Suprapubic skin (tissue), 4 donors: Measurements from ENCODE around the gene PAK2. TPM values are rescaled to one million over a fixed set of nuclear protein-coding genes. Genes with fewer than 3 reads are reported as not detected.
A peak's percentile ranks its signal among the peaks of the same experiment; 100 is the strongest.
"Not testable (repeated sequence)": the region's sequence is repeated elsewhere in the genome, so short reads cannot be mapped to it uniquely, and the experiment has no call there.

Source experiments
- DNase-seq, 2 donors: peaks; one replicate each; pipeline ENCODE4 v3.0.0-alpha.2; 2019; ENCODE audit warnings: low spot score in 2 of 2
- H3K27ac ChIP-seq: fragments of 200-600 bp; sonication (generic); one replicate; pipeline ENCODE4 v1.5.1; 2019
- H3K27me3 ChIP-seq: fragments of 200-600 bp; sonication (generic); one replicate; pipeline ENCODE4 v1.5.1; 2019
- H3K36me3 ChIP-seq: fragments of 200-600 bp; sonication (generic); one replicate; pipeline ENCODE4 v1.5.1; 2019
- H3K4me1 ChIP-seq: fragments of 200-600 bp; sonication (generic); one replicate; pipeline ENCODE4 v1.5.1; 2019
- H3K4me3 ChIP-seq: fragments of 200-600 bp; sonication (generic); one replicate; pipeline ENCODE4 v1.5.1; 2019; ENCODE audit warnings: mild to moderate bottlenecking
- H3K9me3 ChIP-seq: fragments of 200-600 bp; sonication (generic); one replicate; pipeline ENCODE4 v1.5.1; 2019
- EP300 ChIP-seq: sonication (generic); formaldehyde crosslinking; IDR thresholded peaks from one replicate; pipeline ENCODE4 v1.6.1; 2017; ENCODE audit warnings: antibody characterized with exemption
- POLR2A ChIP-seq, 2 donors: fragments of 450-650 bp; IDR thresholded peaks; one replicate each; pipeline ENCODE4 v1.6.1; 2017; ENCODE audit warnings: antibody characterized with exemption in 2 of 2, mild to moderate bottlenecking in 2 of 2, moderate library complexity in 2 of 2
- POLR2AphosphoS5 ChIP-seq, 3 donors: sonication (generic); formaldehyde crosslinking; IDR thresholded peaks; one replicate each; pipeline ENCODE4 v1.6.1; 2017; ENCODE audit warnings: antibody characterized with exemption in 3 of 3
- WGBS: methylation state at CpG from one replicate; pipeline ENCODE4 v1.1.5; 2018; 5-methylcytosine and 5-hydroxymethylcytosine counted together
- total RNA-seq, 4 donors: library from RNA; depleted of rRNA; stranded (reverse); fragments of >200 nt; gene quantifications; one replicate each; pipeline ENCODE4 v1.1.0, GENCODE V29; 2016
- TF ChIP-seq, protein P1 (sequence below), 2 donors: fragments of 200-600 bp in 1 of 2; fragments of 450-650 bp in 1 of 2; sonication (generic) in 1 of 2; IDR thresholded peaks; one replicate each; pipeline ENCODE4 v1.5.1; 2016 to 2019; ENCODE audit warnings: antibody characterized with exemption in 2 of 2, mild to moderate bottlenecking in 1 of 2, moderate library complexity in 1 of 2

PAK2 gene
- total RNA-seq, 4 donors from 2014 or later = 29.6 to 42.8 (median 33.5) TPM

DNA sequence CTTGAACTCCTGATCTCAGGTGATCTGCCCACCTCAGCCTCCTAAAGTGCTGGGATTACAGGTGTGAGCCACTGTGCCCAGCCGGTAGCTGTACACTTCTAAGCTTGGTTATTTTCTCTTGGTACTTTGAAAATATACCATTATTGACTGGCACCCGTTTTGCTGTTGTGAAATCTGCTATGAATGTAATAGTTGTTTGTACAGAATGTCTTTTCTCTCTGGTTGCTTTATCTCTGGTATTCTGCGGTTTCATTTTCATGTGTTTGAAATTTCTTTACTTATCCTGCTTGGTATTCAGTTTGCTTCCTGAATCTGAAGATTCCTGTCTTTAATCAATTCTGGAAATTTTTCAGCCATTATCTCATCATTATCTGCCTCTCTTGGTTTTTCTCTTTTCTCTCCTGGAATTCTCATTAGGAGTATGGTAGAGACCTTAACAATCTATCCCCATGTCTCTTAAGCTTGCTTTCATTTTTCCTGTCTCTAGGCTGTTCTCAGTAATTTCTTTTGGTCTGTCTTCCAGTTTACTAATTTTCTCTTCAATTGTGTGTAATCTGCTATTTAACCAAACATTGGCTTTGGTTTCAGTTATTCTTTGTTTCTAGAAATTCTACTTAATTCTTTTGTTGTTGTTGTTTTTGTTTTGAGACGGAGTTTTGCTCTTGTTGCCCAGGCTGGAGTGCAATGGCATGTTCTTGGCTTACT lies 2.8 kb upstream of the PAK2 start:
- no peaks in the 10 kb centered on the region for H3K27me3 ChIP-seq
- whole genome bisulfite sequencing = 96% methylated on average over 4 of the region's 4 CpGs
- no peaks in the 10 kb centered on the region for H3K9me3 ChIP-seq

DNA sequence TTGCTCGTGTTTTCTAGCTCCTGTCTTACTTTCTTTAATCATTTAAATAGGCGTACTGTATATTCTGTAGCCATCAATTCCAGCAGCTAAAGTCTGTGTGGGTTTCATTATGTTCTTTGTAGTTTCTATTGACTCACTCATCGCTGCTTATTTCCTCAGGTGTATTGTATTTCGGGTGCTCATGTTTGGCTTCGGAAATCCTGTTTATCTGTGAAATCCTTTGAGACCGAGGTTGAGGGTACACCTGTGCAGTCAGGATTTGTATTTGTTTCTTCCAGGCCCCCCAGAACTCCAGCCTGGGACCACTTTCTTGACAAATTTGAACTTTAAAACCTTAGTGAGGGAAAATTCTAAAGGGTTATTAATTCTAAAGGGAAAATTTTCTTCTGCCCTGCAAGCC lies 2.0 kb upstream of the PAK2 start:
- Histone ChIP-seq H3K4me1 (peaks cover 17% of the 10 kb centered on the region), H3K27me3 (no peaks in the 10 kb centered on the region), H3K27ac (no peak overlapping the region), H3K9me3 (no peaks in the 10 kb centered on the region), H3K4me3 (no peak overlapping the region), H3K36me3 (peaks cover 3% of the 10 kb centered on the region)
- no peak for TF ChIP-seq EP300
- 91% methylated on average over 6 of the region's 6 CpGs for WGBS
- DNase-seq = no peak

More for the DNA sequence above, 2.8 kb upstream of the PAK2 start:
- Histone ChIP-seq H3K4me3 (no peak overlapping the region), H3K4me1 (peaks cover 11% of the 10 kb centered on the region), H3K27ac (no peak overlapping the region), H3K36me3 (peaks cover 3% of the 10 kb centered on the region)
- no peak for DNase-seq
- TF ChIP-seq EP300 = no peak
- TF ChIP-seq POLR2AphosphoS5 (IDR thresholded peaks at IDR 0.05) = no peak
- TF ChIP-seq, protein P1, sequence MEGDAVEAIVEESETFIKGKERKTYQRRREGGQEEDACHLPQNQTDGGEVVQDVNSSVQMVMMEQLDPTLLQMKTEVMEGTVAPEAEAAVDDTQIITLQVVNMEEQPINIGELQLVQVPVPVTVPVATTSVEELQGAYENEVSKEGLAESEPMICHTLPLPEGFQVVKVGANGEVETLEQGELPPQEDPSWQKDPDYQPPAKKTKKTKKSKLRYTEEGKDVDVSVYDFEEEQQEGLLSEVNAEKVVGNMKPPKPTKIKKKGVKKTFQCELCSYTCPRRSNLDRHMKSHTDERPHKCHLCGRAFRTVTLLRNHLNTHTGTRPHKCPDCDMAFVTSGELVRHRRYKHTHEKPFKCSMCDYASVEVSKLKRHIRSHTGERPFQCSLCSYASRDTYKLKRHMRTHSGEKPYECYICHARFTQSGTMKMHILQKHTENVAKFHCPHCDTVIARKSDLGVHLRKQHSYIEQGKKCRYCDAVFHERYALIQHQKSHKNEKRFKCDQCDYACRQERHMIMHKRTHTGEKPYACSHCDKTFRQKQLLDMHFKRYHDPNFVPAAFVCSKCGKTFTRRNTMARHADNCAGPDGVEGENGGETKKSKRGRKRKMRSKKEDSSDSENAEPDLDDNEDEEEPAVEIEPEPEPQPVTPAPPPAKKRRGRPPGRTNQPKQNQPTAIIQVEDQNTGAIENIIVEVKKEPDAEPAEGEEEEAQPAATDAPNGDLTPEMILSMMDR (IDR thresholded peaks at IDR 0.05) = no peak
- TF ChIP-seq POLR2A (IDR thresholded peaks at IDR 0.05) = no peak

DNA sequence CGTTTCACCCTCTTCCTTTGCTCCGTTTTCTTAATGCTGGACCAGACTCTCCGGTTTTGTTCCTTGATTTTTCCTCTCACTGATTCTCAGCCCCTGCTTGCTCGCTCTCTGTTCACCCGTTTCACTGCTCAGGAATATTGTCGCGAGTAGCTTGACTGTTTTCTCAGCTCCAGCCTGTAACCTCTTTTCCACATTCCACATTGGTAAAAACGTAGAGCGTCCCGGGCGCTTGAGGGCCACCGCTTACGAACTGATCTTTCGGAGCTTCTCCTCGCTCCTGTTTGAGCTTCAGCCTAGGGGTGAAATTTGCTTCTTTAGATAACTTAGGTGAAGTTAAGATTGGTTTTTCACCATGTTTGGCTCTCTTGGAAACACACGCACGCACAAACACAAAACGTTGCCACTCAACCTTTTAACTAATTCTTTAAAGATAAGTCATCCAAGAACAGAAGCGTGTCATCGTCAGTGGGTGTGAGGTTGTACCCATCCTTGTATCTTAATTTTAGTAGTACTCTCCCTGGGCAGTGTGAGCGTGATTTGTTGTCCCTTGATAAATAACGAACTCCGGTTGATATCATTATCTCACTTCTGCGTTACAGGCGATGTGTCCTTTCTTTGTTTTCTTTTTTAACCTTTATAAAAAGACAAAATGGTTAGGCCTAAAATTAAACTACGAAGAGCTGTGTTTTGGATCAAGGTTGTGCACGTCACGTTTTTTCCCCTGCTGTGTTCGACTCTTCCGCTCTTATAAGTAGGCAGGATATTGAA lies 1.0 kb downstream of the PAK2 start:
- Histone ChIP-seq H3K4me1 (peaks cover 21% of the 10 kb centered on the region), H3K27me3 (no peaks in the 10 kb centered on the region), H3K27ac (peak overlapping the region; percentile 99), H3K4me3 (peak overlapping the region; percentile 91), H3K9me3 (no peaks in the 10 kb centered on the region), H3K36me3 (no peaks in the 10 kb centered on the region)
- TF ChIP-seq, protein P1 (IDR thresholded peaks at IDR 0.05) = no peak
- TF ChIP-seq POLR2A (IDR thresholded peaks at IDR 0.05) (no peak), POLR2AphosphoS5 (IDR thresholded peaks at IDR 0.05) (no peak), EP300 (no peak)
- no peak for DNase-seq
- WGBS = under 1% methylated on average over 30 of the region's 30 CpGs

DNA sequence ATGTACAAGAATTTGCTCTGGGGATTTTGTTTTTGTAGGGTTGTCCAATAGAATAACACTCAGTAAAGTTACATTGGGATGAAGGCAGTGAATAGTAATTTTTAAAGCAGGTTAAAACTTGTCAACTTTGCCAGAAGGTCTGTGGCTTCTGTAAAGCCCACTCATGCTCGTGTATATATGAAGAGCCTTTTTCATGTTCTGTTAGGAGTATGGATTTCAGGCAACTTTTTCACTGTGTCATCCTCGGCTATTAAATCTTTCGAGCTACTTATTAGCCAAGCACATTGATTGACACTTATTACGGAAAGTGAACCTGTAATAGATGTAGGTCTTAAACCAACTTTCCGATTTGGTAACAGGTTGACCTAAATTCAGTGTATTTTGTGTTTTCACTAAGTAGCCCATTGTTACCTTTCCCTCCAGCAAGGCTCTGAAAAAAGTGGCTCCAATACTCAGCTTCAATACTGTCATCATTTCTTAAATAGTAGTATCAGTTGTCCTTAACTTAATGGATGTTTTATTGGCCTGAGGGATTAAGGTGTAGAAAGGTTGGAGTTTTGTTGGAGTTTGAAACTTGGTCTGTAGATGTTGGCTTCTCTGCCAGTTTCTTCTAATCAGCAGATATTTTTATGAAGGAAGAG lies 1.7 kb downstream of the PAK2 start:
- Histone ChIP-seq H3K4me3 (peak overlapping the region; percentile 91), H3K27ac (peak overlapping the region; percentile 99), H3K9me3 (no peaks in the 10 kb centered on the region), H3K36me3 (peaks cover 5% of the 10 kb centered on the region), H3K27me3 (no peaks in the 10 kb centered on the region), H3K4me1 (peaks cover 21% of the 10 kb centered on the region)
- WGBS = 17% methylated on average over 5 of the region's 5 CpGs
- TF ChIP-seq, protein P1 (IDR thresholded peaks at IDR 0.05) = no peak
- TF ChIP-seq EP300 = no peak
- TF ChIP-seq POLR2AphosphoS5 (IDR thresholded peaks at IDR 0.05) = no peak
- TF ChIP-seq POLR2A (IDR thresholded peaks at IDR 0.05) = no peak
- DNase-seq = no peak

DNA sequence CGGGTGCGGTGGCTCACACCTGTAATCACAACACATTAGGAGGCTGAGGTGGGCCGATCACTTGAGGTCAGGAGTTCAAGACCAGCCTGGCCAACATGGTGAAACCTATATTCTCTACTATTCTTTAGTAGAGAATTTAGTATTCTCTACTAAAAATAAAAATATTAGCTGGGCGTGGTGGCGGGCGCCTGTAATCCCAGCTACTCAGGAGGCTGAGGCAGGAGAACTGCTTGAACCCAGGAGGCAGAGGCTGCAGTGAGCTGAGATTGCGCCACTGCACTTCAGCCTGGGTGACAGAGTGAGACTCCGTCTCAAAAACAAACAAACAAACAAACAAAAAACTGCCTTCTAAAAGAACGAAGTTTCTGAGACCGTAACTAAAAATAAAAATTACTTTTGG lies 3.9 kb downstream of the PAK2 start:
- peaks cover 10% of the 10 kb centered on the region for H3K36me3 ChIP-seq
- H3K4me1 ChIP-seq = peaks cover 21% of the 10 kb centered on the region
- H3K9me3 ChIP-seq, H3K27me3 ChIP-seq, DNase-seq, H3K27ac ChIP-seq, H3K4me3 ChIP-seq: not testable (repeated sequence)
- WGBS = 93% methylated on average over 10 of the region's 10 CpGs

DNA sequence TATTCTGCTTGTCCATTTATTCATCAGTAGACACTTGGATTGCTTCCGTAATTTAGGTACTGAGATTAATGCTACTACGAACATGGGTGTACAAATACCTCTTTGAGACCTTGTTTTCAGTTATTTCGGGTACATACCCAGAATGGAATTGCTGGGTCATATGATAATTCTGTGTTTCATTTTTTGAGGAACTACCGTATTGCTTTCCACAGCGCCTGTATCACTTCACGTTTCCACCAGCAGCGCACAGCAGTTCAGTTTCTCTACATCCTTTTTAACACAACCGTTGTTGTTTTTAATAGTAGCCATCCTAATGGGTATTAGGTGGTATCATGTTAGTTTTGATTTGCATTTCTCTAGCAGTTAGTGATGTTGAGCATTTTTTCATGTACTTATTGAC lies 9.5 kb downstream of the PAK2 start:
- Histone ChIP-seq H3K27ac (no peak overlapping the region), H3K27me3 (no peaks in the 10 kb centered on the region), H3K9me3 (no peaks in the 10 kb centered on the region), H3K36me3 (peaks cover 11% of the 10 kb centered on the region), H3K4me3 (no peak overlapping the region), H3K4me1 (peaks cover 9% of the 10 kb centered on the region)
- 92% methylated on average over 7 of the region's 8 CpGs for WGBS
- no peak for TF ChIP-seq POLR2AphosphoS5 (IDR thresholded peaks at IDR 0.05)
- TF ChIP-seq POLR2A (IDR thresholded peaks at IDR 0.05) = no peak
- TF ChIP-seq EP300 = no peak
- TF ChIP-seq, protein P1 (IDR thresholded peaks at IDR 0.05) = no peak
- DNase-seq = no peak
